Parathyroid adenoma (tissue), 2 donors: ENCODE measurements around the gene ALG3.
A peak's percentile ranks its signal among the peaks of the same experiment; 100 is the strongest.

Experiments
- H2AFZ ChIP-seq: fragments of 300-600 bp; sonication (generic); one replicate; pipeline ENCODE4 v1.7.0; 2017; ENCODE audit warnings: antibody characterized with exemption, mild to moderate bottlenecking
- H3K27ac ChIP-seq: fragments of 300-600 bp; sonication (generic); one replicate; pipeline ENCODE4 v1.7.0; 2017
- H3K27me3 ChIP-seq: fragments of 300-600 bp; sonication (generic); one replicate; pipeline ENCODE4 v1.7.0; 2017; ENCODE audit warnings: low read length; ENCODE audit not compliant: control insufficient read depth, insufficient read depth
- H3K36me3 ChIP-seq: fragments of 300-600 bp; sonication (generic); one replicate; pipeline ENCODE4 v1.7.0; 2017; ENCODE audit warnings: low read length; ENCODE audit not compliant: control insufficient read depth, insufficient read depth
- H3K4me1 ChIP-seq: fragments of 300-600 bp; sonication (generic); one replicate; pipeline ENCODE4 v1.7.0; 2017; ENCODE audit warnings: control low read depth
- H3K4me2 ChIP-seq: fragments of 300-600 bp; sonication (generic); one replicate; pipeline ENCODE4 v1.7.0; 2017; ENCODE audit warnings: low read length
- H3K4me3 ChIP-seq: fragments of 300-600 bp; sonication (generic); one replicate; pipeline ENCODE4 v1.7.0; 2017; ENCODE audit warnings: low read depth, low read length
- H3K79me2 ChIP-seq: fragments of 300-600 bp; sonication (generic); one replicate; pipeline ENCODE4 v1.7.0; 2017; ENCODE audit warnings: control low read depth
- H3K9ac ChIP-seq: fragments of 300-600 bp; sonication (generic); one replicate; pipeline ENCODE4 v1.7.0; 2017; ENCODE audit warnings: mild to moderate bottlenecking
- H3K9me3 ChIP-seq: fragments of 300-600 bp; sonication (generic); one replicate; pipeline ENCODE4 v1.7.0; 2017; ENCODE audit warnings: low read length; ENCODE audit not compliant: control insufficient read depth
- TF ChIP-seq, protein P1 (sequence below): fragments of 300-600 bp; sonication (generic); IDR thresholded peaks from one replicate; pipeline ENCODE4 v1.7.0; 2017; ENCODE audit warnings: antibody characterized with exemption, mild to moderate bottlenecking
- donor health status: primary hyperparathyroidism.

Gene ALG3

DNA sequence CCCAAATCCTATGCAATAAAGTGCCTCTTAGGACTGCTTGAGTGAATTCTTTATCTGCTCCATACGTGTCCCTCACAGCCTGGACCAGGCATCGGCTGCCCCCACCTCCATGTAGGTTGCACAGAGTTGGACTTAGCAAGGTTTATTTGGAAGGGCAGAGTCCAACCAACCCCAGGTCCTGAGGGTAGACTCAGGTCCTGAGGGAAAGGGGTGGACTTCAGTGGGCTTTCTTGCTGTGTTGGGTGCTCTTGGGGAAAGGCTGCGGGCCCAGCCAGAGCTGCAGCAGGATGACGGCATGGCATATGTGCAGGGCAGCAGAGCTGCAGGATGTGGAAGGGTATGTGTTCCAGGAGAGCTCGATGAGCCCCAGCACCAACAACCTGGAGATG, 6.5 kb downstream of the ALG3 start:
- Histone ChIP-seq H3K36me3 (no peaks in the 10 kb centered on the region), H3K4me2 (no peak overlapping the region), H3K79me2 (no peaks in the 10 kb centered on the region), H2AFZ (no peak overlapping the region), H3K27ac (peak overlapping the region; percentile 69), H3K9me3 (no peaks in the 10 kb centered on the region), H3K27me3 (no peaks in the 10 kb centered on the region), H3K9ac (no peak overlapping the region), H3K4me1 (peaks cover 4% of the 10 kb centered on the region), H3K4me3 (no peak overlapping the region)
- TF ChIP-seq, protein P1, sequence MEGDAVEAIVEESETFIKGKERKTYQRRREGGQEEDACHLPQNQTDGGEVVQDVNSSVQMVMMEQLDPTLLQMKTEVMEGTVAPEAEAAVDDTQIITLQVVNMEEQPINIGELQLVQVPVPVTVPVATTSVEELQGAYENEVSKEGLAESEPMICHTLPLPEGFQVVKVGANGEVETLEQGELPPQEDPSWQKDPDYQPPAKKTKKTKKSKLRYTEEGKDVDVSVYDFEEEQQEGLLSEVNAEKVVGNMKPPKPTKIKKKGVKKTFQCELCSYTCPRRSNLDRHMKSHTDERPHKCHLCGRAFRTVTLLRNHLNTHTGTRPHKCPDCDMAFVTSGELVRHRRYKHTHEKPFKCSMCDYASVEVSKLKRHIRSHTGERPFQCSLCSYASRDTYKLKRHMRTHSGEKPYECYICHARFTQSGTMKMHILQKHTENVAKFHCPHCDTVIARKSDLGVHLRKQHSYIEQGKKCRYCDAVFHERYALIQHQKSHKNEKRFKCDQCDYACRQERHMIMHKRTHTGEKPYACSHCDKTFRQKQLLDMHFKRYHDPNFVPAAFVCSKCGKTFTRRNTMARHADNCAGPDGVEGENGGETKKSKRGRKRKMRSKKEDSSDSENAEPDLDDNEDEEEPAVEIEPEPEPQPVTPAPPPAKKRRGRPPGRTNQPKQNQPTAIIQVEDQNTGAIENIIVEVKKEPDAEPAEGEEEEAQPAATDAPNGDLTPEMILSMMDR: no peak

DNA sequence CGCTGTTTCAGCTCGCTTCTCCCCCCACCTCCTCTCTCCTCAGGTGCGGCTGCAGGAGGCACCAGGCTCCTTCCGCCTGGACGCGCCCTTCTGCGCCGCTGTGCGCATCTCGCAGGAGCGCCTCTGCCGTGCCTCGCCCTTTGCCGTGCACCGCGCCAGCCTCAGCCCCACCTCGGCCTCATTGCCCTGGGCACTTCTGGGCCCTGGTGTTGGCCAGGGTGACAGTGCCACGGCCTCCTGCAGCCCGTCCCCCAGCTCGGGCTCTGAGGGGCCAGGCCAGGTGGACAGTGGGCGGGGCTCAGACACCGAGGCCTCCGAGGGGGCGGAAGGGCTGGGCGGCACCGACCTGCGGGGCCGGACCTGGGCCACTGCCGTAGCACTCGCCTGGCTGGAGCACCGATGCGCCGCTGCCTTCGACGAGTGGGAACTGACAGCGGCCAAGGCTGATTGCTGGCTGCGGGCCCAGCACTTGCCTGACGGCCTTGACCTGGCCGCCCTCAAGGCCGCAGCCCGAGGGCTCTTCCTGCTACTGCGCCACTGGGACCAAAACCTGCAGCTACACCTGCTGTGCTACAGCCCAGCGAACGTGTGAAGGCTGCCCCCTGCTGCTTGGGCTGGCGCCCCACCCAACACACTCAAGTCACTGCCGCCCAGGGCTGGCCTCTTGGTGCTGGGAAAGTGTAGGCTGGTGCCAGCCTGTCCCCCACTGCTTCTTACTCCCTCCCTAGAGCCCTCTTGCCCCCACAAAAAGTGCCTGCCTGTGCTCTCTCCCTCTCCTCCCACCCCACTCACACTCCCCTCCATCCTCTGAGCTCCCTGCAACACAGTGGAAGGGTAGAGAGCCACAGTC, 7.1 kb downstream of the ALG3 start:
- no peak overlapping the region for H3K4me3 ChIP-seq
- TF ChIP-seq, protein P1: peak; percentile 88
- H3K79me2 ChIP-seq: no peaks in the 10 kb centered on the region
- H3K9me3 ChIP-seq: no peaks in the 10 kb centered on the region
- H3K4me1 ChIP-seq: peaks cover 4% of the 10 kb centered on the region
- H3K27ac ChIP-seq: peak overlapping the region; percentile 69
- peak overlapping the region; percentile 61 for H3K4me2 ChIP-seq
- no peak overlapping the region for H3K9ac ChIP-seq
- H3K27me3 ChIP-seq: no peaks in the 10 kb centered on the region
- no peaks in the 10 kb centered on the region for H3K36me3 ChIP-seq
- peak overlapping the region; percentile 86 for H2AFZ ChIP-seq

DNA sequence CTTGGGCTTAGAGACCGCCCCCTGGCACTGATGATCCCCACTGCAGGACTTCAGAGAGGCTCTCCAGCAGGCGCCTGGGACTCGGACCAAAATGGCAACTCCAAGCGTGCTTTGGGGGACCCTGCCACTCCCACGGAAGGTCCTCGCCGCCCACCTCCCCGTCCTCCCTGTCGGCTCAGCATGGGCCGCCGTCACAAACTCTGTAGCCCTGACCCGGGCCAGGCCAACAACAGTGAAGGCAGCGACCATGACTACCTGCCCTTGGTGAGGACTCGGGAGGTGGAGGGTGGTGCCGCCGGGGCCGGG, 7.7 kb downstream of the ALG3 start:
- H3K27ac ChIP-seq: peak overlapping the region; percentile 69
- H3K79me2 ChIP-seq: no peaks in the 10 kb centered on the region
- H3K4me3 ChIP-seq: no peak overlapping the region
- no peaks in the 10 kb centered on the region for H3K36me3 ChIP-seq
- no peak overlapping the region for H3K4me2 ChIP-seq
- H3K9ac ChIP-seq: no peak overlapping the region
- no peaks in the 10 kb centered on the region for H3K27me3 ChIP-seq
- no peaks in the 10 kb centered on the region for H3K9me3 ChIP-seq
- H3K4me1 ChIP-seq: peaks cover 4% of the 10 kb centered on the region
- H2AFZ ChIP-seq: peak overlapping the region; percentile 86
- TF ChIP-seq, protein P1: no peak

DNA sequence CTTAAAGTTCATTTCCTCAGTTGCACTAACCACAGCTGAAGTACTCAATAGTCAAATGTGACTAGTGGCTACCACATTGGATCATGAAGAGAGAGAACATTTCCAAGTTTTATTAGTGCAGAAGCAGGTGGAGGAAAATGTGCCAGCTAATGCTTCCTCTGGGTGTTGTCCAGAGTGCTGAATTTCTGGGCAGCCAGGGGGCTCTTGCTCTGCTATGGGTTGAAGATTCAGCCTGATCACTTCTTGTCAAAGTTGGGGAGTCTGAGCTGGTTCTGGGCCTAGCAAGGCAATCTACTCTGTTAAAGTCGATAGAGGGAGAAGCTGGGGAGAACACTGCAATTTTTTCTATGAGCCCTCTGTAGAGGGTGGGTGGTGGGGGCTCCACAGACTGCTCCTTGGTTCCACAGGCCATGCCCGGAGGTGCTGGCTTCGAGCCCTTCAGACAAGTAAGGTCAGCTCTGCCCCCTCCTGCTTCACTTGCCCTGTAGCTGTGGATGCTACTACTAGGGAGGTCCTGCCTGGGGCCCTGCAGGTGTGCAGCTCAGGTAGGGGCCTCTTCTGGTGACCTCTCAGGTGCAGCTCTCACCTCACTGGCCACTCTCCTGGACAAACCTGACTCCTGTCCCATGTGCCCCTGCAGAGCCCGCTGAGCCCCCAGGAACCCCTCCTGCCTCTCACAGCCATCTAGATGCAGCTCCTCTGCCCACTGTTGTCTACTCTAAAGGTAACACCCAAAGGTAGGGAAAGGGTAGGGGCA, 8.2 kb downstream of the ALG3 start:
- Histone ChIP-seq H3K9me3 (no peaks in the 10 kb centered on the region), H2AFZ (no peak overlapping the region), H3K4me2 (no peak overlapping the region), H3K27me3 (no peaks in the 10 kb centered on the region), H3K27ac (no peak overlapping the region), H3K36me3 (no peaks in the 10 kb centered on the region), H3K79me2 (no peaks in the 10 kb centered on the region), H3K4me3 (no peak overlapping the region), H3K9ac (no peak overlapping the region), H3K4me1 (peaks cover 4% of the 10 kb centered on the region)
- TF ChIP-seq, protein P1: no peak
